HG03521 (cell line): ENCODE results near the gene KLF16.

Source experiments
- ATAC-seq: cut with Tn5 transposase; IDR thresholded peaks from one replicate; pipeline ENCODE4 v1.9.1; 2021; ENCODE audit warnings: mild to moderate bottlenecking, moderate library complexity; ENCODE audit not compliant: unreplicated experiment

The KLF16 gene

DNA sequence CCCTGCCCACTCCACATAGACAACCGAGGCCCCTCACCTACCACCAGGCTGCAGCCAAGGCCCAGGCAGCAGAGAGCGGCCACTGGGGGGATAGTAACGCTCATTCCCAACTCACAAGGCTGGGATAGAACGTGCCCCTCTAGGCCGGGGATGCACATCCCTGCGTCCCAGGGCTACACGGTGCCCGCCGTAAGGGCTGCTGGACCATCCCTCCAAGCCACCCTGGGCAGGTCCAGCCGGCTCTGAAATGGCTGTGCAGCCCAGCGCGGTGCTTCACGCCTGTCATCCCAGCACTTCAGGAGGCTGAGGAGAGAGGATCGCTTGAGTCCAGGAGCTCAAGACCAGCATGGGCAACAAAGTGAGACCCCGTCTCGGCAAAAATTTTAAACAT lies 18.3 kb downstream of the KLF16 start:
- no peak for ATAC-seq

GRCh38 chr19:1844513-1845124 lies 18.8 kb downstream of the KLF16 start:
- no peak for ATAC-seq

DNA sequence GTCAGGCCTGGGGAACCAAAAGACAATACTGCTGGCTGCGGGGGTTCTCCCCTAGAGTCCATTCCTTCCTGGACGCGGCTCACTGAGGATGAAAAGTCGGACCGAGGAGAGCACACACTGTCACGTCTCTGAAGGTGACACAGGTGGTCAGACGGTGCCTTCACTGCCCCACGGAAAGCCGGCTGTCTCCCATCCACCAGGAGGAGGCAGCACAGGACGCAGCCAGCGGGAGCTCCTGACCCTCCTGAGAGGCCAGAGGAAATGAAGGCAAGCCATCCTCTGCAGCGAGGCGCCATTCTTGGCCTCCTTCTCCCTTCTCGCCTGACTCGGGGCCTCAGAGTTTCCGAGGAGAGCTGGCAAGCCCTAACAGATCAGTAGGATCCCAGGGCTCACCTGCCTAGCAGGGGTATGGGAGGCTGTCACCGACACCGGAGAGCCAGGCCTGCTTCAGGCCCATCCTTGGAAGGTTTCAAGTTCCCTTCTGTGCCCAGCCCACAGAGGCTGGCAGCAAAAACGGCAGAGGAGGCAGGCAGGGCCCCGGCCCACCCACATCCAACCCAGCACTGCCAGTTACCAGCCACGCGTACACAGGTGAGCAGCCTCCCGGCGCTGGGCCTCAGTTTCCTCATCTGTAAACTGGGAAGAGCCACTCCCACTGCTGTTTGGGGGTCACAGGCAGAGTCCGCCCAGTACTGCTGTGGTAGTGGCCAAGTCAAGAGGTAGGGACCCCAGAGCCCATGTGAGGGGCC lies 19.6 kb downstream of the KLF16 start:
- ATAC-seq: no peak

- no peak for ATAC-seq
Measured at GRCh38 chr19:1843116-1843515, 20.3 kb downstream of the KLF16 start.

GRCh38 chr19:1841209-1841924 lies 22.0 kb downstream of the KLF16 start:
- no peak for ATAC-seq

GRCh38 chr19:1840541-1841115 lies 22.8 kb downstream of the KLF16 start:
- ATAC-seq: no peak

DNA sequence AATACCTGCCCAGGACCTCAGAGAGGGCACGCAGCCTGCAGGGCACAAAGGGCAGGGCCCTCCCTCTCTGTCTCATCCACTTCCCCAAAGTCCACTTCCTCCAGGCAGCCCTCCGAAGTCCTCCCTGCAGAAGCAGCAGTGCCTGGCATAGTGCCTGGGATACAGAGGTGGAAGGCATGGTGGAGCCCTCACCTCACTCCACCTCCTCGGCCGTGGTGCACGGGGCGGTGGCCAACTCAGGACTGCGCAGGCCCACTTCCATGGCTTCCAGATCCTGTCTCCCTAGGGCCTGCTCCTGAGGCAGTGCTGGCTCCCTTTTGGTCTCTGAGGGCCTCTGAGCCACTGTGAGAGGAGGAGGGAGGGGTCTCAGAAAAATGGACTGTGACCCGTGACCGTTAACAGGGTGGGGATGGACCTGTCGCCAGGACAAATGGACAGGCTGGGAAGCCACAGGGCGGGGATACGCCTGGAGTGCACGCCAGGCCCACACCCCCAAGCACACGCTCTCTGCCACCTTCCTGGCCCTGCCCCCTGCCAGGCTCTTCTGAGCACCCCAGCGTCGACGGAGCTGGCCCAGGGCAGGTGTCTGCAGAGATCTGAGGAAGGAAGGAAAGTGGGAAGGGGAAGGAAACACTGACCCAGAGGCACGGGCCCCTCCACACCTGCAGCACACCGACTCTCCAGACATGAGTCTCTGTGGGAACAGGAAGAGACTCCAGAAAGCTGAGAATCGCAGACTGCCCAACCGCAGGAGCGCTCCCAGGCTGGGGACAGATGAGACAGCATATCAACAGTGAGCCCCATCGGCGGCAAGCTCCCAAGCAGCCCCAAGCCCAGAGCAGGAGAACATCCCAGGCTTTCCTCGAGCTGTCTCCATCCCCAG lies 23.5 kb downstream of the KLF16 start:
- ATAC-seq: no peak

DNA sequence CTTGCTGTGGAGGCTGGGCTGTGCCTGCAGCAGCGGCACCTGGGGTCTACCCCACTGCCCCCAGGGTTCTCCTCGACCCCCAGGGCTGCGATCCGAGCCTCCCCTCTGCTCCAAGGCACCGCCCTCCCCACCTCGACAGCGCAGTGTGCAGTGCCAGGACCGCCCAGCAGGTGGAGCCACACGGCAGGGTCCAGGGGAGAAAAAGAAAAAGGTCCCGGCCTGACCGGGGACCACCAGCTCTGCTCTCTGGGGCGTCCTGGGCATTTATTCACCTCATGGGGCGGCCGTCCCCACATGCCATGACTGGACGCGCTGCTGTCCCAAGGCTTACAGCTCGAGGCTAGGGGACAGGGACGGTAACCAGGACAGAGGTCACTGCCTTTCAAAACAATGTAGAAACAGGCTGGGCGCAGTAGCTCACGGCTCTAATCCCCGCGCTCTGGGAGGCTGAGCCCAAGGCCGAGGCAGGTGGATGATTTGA lies 25.7 kb downstream of the KLF16 start:
- ATAC-seq: no peak

DNA sequence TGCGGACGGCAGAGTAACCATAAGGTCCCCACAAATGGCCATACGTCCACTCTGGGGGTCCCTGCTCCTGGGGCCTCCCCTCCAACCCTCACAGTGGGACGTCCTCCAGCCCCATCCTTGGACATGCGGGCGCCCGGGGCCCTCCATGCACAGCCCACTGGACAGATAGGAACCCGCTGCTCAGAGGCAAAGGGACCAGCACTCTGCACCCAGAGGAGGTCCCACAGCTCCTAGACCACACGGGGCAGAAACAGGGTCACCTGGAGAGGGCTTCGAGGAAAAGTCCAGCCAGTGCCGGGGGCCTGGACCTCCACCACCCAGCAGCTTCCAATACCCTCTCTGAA lies 26.2 kb downstream of the KLF16 start:
- ATAC-seq: no peak

- no peak for ATAC-seq
Measured at GRCh38 chr19:1836458-1837221, 26.7 kb downstream of the KLF16 start.

DNA sequence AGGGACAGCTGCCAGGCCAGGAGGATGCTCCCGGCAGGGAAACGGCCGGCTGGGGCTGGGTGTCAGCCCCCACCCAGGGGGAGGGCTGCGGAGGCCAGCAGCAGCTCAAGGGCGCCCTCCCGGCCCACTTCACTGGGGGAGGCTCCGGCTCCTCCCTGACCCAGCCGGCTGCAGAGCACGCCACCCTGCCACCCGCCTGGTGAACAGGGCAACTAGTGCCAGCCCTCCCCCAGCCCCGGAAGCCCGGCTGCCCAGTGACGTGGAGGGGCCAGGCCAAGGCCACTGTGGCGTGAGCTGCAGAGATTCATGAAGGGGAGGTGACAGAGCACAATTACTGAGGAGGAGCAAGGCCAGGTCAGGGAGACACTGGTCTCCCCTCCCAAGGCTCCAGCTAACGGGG lies 29.8 kb downstream of the KLF16 start:
- ATAC-seq: no peak

- ATAC-seq: no peak
Measured at GRCh38 chr19:1832046-1832663, 31.2 kb downstream of the KLF16 start.

GRCh38 chr19:1830978-1831377 lies 32.4 kb downstream of the KLF16 start:
- no peak for ATAC-seq

DNA sequence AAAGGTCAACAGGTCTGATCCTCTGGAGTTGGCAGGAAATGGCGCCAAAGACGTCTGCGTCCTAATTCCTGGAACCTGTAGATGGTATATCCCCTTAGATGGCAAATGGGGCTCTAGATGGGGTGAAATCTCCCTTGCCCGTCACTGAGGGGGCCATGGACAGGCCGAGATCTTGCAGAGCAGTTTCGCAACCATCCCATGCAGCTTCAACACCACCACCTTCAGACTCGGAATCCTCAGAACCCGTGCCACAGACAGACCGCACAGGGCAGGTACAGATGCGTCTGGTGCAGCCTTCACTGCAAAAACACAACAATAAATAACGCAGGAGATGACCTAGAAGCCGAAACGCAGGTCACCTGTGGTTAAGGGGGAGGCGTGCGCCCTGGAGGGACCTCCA lies 32.8 kb downstream of the KLF16 start:
- ATAC-seq: no peak

- no peak for ATAC-seq
Measured at GRCh38 chr19:1829958-1830357, 33.4 kb downstream of the KLF16 start.

- no peak for ATAC-seq
Measured at GRCh38 chr19:1828279-1829238, 34.8 kb downstream of the KLF16 start.

DNA sequence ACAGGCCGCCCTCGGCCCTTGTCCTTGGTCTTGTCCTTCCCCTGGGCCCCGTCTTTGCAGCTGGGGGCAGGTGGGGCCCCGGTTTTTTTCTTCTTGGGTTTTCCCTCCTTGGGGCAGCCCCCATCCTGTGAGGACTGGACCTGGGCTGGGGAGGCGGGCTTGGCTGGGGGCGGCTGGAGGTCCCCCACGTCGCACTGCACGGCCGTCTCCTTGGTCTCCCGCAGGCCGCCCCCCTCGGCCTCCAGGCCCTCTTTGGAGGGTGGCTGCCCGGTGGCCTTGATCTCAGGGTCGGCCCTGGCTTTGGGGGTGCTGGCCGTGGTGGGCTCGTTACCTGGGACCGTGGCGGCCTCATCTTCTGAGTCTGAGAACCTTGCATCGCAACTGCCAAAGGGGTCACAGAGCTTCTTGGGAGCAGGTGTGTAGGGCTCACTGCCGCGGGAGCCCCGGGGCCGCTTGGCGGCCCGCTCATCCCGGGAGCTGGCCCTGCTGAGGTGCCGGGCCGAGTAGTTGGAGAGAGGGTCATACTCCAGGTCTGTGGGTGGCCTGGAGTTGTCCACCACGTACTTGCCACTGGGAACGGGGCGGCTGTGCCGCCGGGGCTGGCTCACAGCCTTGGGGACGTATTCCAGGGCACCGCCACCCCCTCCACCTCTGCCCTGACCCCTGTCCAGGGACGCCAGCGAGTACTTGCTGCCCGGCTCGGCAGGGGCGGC lies 35.7 kb downstream of the KLF16 start:
- ATAC-seq: no peak
